Subcutaneous adipose tissue (tissue), 4 donors: ENCODE results near the gene NOP14. TPM values are rescaled to one million over a fixed set of nuclear protein-coding genes. Genes with fewer than 3 reads are reported as not detected.

Experiments
- total RNA-seq, 4 donors: library from RNA; depleted of rRNA; stranded (reverse); fragments of >200 nt; gene quantifications; one replicate each; pipeline ENCODE4 v1.1.0, GENCODE V29; 2016
- TF ChIP-seq, protein P1 (sequence below): fragments of 450-650 bp; IDR thresholded peaks from one replicate; pipeline ENCODE4 v1.5.1; 2016; ENCODE audit warnings: low read depth, mild to moderate bottlenecking, control low read depth, antibody characterized with exemption, moderate library complexity

NOP14 gene
- total RNA-seq, 4 donors from 2014 or later = 17.8 to 33.8 (median 23.9) TPM

DNA sequence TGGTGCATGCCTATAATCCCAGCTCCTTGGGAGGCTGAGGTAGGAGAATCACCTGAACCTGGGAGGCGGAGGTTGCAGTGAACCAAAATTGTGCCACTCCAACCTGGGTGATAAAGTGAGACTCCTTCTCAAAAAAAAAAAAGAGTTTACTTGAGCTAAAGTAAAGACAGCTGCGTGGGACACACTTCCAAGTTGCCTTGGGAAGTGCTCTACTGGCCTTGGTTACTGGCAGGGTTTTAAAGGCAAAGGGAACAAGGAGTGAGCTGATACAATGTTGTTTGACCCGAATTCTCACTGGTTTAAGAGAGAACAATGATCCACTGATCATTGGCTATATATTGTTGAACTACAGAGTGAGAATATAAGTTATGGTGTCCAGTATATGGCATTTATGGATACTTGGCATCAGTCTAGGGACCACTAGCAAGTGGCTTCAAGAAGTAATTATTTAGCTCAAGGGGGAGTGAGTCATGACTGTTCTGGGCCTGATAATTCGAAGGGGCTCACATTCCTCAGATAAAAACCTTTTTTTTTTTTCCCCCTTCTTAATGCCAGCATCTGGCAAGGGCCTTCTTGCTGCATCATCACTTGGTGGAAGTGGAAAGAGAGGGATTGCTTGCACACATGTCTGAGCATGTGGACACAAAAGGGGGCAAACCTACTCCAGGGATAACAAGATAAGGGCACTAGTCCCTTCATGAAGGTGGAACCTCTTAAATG is 32.5 kb upstream of the NOP14 start:
- TF ChIP-seq, protein P1, sequence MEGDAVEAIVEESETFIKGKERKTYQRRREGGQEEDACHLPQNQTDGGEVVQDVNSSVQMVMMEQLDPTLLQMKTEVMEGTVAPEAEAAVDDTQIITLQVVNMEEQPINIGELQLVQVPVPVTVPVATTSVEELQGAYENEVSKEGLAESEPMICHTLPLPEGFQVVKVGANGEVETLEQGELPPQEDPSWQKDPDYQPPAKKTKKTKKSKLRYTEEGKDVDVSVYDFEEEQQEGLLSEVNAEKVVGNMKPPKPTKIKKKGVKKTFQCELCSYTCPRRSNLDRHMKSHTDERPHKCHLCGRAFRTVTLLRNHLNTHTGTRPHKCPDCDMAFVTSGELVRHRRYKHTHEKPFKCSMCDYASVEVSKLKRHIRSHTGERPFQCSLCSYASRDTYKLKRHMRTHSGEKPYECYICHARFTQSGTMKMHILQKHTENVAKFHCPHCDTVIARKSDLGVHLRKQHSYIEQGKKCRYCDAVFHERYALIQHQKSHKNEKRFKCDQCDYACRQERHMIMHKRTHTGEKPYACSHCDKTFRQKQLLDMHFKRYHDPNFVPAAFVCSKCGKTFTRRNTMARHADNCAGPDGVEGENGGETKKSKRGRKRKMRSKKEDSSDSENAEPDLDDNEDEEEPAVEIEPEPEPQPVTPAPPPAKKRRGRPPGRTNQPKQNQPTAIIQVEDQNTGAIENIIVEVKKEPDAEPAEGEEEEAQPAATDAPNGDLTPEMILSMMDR = no peak

DNA sequence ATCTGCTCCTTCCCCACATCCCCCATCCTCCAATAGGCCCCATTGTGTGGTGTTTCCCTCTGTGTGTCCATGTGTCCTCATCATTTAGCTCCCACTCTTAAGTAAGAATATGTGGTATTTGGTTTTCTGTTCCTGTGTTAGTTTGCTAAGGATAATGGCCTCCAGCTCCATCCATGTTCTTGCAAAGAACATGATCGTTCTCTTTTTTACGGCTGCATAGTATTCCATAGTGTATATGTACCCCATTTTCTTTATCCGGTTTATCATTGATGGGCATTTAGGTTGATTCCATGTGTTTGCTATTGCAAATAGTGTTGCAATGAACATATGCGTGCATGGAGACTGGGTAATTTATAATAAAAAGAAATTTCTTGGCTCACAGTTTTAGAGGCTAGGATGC is 31.7 kb upstream of the NOP14 start:
- TF ChIP-seq, protein P1 = no peak

DNA sequence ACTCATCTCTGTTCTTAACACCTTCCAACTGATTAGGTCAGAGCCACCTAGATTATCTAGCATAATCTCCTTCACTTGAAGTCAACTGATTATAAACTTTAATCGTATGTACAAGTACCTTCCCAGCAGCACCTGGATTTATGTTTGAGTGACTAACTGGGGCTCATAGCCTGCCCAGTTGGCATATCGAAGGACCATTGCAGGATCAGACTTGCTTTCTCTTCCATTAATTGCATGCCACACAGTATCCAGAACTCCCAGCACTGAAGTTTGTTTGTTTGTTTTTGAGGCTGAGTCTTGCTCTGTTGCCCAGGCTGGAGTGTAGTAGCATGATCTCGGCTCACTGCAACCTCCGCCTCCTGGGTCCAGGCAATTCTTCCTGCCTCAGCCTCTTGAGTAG is 28.0 kb upstream of the NOP14 start:
- TF ChIP-seq, protein P1 = no peak

DNA sequence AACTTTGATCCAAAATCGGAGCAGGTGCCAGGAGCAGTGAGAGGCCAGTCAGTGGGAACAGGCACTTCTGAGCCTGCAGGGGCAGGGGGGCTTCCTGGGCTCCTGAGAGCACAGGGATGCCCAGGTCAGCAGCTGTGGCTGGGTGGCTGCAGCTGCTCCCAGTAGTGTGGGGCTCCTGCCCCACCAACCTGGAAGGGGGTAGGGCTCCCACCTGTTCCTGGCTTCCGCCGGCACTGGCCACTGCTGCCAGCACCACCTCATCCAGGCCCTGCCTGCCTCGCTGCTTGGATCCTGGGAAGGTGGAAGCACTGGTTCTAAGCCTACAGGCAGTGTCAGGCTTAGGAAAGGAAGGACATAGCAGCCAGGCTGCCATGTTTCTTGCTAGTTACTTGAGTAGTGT is 18.8 kb upstream of the NOP14 start:
- TF ChIP-seq, protein P1 = no peak

DNA sequence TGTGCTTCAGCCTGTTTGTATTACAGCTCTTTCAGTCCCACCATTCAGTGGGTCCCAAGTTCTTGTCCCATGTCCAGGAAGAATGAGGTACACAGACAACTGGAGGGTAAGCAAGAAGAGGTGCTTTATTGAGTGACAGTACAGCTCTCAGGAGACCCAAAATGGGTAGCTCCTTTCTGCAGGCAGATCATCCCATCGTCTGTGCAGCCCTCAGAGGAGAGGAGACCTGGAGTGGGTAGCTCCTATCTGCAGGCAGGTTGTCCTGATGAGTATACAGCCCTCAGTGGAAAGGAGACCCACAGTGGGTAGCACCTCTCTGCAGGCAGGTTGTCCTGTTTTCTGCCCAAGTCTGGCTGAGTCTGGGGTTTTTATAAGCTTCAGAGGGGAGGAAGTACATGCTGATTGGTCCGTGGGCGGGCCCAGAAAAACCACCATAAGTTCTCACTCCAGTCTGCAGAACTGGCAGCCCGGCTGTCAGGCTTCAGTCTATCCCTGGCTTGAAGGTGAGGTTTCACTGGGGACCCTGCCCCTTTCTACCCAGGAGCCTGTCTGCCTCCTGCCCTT is 18.1 kb upstream of the NOP14 start:
- TF ChIP-seq, protein P1 = no peak

GRCh38 chr4:2977211-2978088 is 14.2 kb upstream of the NOP14 start:
- TF ChIP-seq, protein P1 = no peak

DNA sequence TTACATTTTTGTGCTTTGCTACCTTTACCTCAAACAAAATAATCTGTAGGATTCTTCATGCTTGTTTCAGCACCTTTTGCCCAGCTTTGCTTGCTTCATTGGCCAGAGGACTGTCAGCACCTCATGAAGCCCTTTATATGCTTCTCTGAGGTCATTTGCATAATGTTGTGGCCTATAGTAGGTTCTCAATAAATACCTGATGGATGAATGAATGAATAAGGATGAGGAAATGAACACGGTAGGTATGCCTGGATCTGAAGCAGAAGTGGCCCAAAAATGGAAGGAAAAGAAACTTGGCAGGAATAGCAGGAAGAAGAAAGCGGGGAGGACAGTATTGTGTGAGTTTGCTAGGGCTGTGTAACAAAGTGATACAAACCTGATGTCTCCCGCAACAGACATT is 8.1 kb upstream of the NOP14 start:
- TF ChIP-seq, protein P1 = no peak
